Osteoblast (primary cell): ENCODE measurements around the gene EPHB2. TPM values are rescaled to one million over a fixed set of nuclear protein-coding genes. Genes with fewer than 3 reads are reported as not detected.

Experiments used
- DNase-seq: peaks from one replicate; pipeline ENCODE4 v3.0.0; 2011; ENCODE audit warnings: low spot score, mixed read lengths; ENCODE audit not compliant: insufficient read length; ENCODE audit errors: missing footprints
- H2AFZ ChIP-seq: 2 replicates; pipeline ENCODE4 v1.6.0; 2011; ENCODE audit warnings: mild to moderate bottlenecking, low read length
- H3K27ac ChIP-seq: 2 replicates; pipeline ENCODE4 v1.5.1; 2011; ENCODE audit warnings: mild to moderate bottlenecking, low read depth, low read length, moderate library complexity
- H3K27me3 ChIP-seq: 2 replicates; pipeline ENCODE4 v1.6.0; 2012; ENCODE audit warnings: mild to moderate bottlenecking, control low read depth, inconsistent platforms, low read length, moderate library complexity; ENCODE audit not compliant: insufficient read depth
- H3K36me3 ChIP-seq: 2 replicates; pipeline ENCODE4 v1.5.1; 2011; ENCODE audit warnings: mild to moderate bottlenecking, low read length, control low read depth, moderate library complexity; ENCODE audit not compliant: insufficient read depth
- H3K4me1 ChIP-seq: 2 replicates; pipeline ENCODE4 v1.5.1; 2011; ENCODE audit warnings: mild to moderate bottlenecking, low read length, control low read depth, moderate library complexity; ENCODE audit not compliant: insufficient read depth
- H3K4me2 ChIP-seq: 2 replicates; pipeline ENCODE4 v1.6.0; 2011; ENCODE audit warnings: mild to moderate bottlenecking, low read length; ENCODE audit not compliant: insufficient read depth
- H3K4me3 ChIP-seq: fragments of 200-600 bp; sonication (generic); 3 replicates; pipeline ENCODE4 v1.5.1; 2012; ENCODE audit warnings: mild to moderate bottlenecking, low read length, inconsistent platforms; ENCODE audit not compliant: insufficient read depth
- H3K79me2 ChIP-seq: 2 replicates; pipeline ENCODE4 v1.6.0; 2012; ENCODE audit warnings: mild to moderate bottlenecking, low read length, control low read depth, inconsistent platforms; ENCODE audit not compliant: insufficient read depth
- H3K9me3 ChIP-seq: 2 replicates; pipeline ENCODE4 v1.5.1; 2011; ENCODE audit warnings: low read depth, low read length, control low read depth
- H4K20me1 ChIP-seq: 2 replicates; pipeline ENCODE4 v1.6.0; 2012; ENCODE audit warnings: mild to moderate bottlenecking, low read length, control low read depth; ENCODE audit not compliant: insufficient read depth
- CTCF ChIP-seq: IDR thresholded peaks from 2 replicates; pipeline ENCODE4 v1.5.1; 2011; ENCODE audit warnings: mild to moderate bottlenecking, low read depth, low read length, moderate library complexity; ENCODE audit errors: extremely low read depth
- total RNA-seq: library from RNA; depleted of rRNA; stranded (reverse); fragments of >200 nt; gene quantifications from 2 replicates; pipeline ENCODE4 v1.2.3, GENCODE V29; 2012

The EPHB2 gene
- total RNA-seq, 1 donor, result 8.7 TPM

GRCh38 chr1:22778408-22778807 is 67.8 kb downstream of the EPHB2 start:
- H3K27ac ChIP-seq, result no peak overlapping the region
- H3K4me1 ChIP-seq, result peaks cover 6% of the 10 kb centered on the region
- H3K79me2 ChIP-seq, result no peaks in the 10 kb centered on the region
- H3K9me3 ChIP-seq, result no peaks in the 10 kb centered on the region
- DNase-seq, result no peak
- no peak for TF ChIP-seq CTCF
- no peaks in the 10 kb centered on the region for H3K36me3 ChIP-seq
- H3K4me2 ChIP-seq, result no peak overlapping the region
- no peaks in the 10 kb centered on the region for H3K27me3 ChIP-seq
- H4K20me1 ChIP-seq, result no peaks in the 10 kb centered on the region
- no peak overlapping the region for H3K4me3 ChIP-seq
- H2AFZ ChIP-seq, result no peak overlapping the region

- Histone ChIP-seq H2AFZ (no peak overlapping the region), H3K27ac (no peak overlapping the region)
These were observed 68.4 kb downstream of the EPHB2 start for GRCh38 chr1:22778862-22779520.

GRCh38 chr1:22780696-22781095 is 70.1 kb downstream of the EPHB2 start:
- Histone ChIP-seq H3K4me2 (no peak overlapping the region), H3K4me3 (no peak overlapping the region), H3K79me2 (no peaks in the 10 kb centered on the region), H3K36me3 (no peaks in the 10 kb centered on the region), H3K9me3 (no peaks in the 10 kb centered on the region), H3K27ac (no peak overlapping the region), H3K4me1 (no peaks in the 10 kb centered on the region), H3K27me3 (no peaks in the 10 kb centered on the region), H2AFZ (no peak overlapping the region), H4K20me1 (no peaks in the 10 kb centered on the region)
- DNase-seq, result no peak
- no peak for TF ChIP-seq CTCF

More at GRCh38 chr1:22778862-22779520, 68.4 kb downstream of the EPHB2 start:
- no peak for TF ChIP-seq CTCF
- Histone ChIP-seq H4K20me1 (no peaks in the 10 kb centered on the region), H3K36me3 (no peaks in the 10 kb centered on the region), H3K4me3 (no peak overlapping the region), H3K79me2 (no peaks in the 10 kb centered on the region), H3K9me3 (no peaks in the 10 kb centered on the region), H3K4me1 (peaks cover 6% of the 10 kb centered on the region), H3K27me3 (no peaks in the 10 kb centered on the region), H3K4me2 (no peak overlapping the region)
- DNase-seq, result no peak

- Histone ChIP-seq H3K4me1 (no peaks in the 10 kb centered on the region), H3K27me3 (no peaks in the 10 kb centered on the region), H4K20me1 (no peaks in the 10 kb centered on the region), H3K27ac (no peak overlapping the region), H3K4me2 (no peak overlapping the region), H3K4me3 (no peak overlapping the region), H3K79me2 (no peaks in the 10 kb centered on the region), H2AFZ (no peak overlapping the region), H3K36me3 (no peaks in the 10 kb centered on the region), H3K9me3 (no peaks in the 10 kb centered on the region)
- no peak for DNase-seq
- TF ChIP-seq CTCF, result no peak
These were observed 70.8 kb downstream of the EPHB2 start for GRCh38 chr1:22781483-22781882.
